ENCODE results near the gene GALNT14. TPM values are rescaled to one million over a fixed set of nuclear protein-coding genes. Genes with fewer than 3 reads are reported as not detected.

GALNT14 gene
- total and polyA plus RNA-seq, 10 of the 15 experiments (the other 5 are each of a cell fraction or from before 2014, with no cell fraction given): 3.7 to 17.8 (median 6.0) TPM

GRCh38 chr2:31079665-31080064 lies 58.6 kb downstream of the GALNT14 start:
- intact Hi-C loops (cut with micrococcal nuclease; ENCODE audit: unreplicated experiment): no loop called here
- ChIA-PET RAD21 (ENCODE audit: unreplicated experiment) (no interaction called here), CTCF (interaction anchor here (1.0 kb wide), 2 partner anchors 8 to 250 kb away, joined by 3 to 4 read pairs; no protein-coding TSS in a partner anchor), SMC1A (ENCODE audit: uncharacterized antibody, unreplicated experiment) (no interaction called here), POLR2A (no interaction called here)
- no peaks in the 10 kb centered on the region for H3K79me2 ChIP-seq (ENCODE audit: control insufficient read depth, insufficient read depth, low read length)
- in situ Hi-C loops (cut with MboI): no loop called here
- H4K20me1 ChIP-seq (ENCODE audit: control insufficient read depth, insufficient read depth): no peaks in the 10 kb centered on the region
- no peak overlapping the region for H3K4me3 ChIP-seq
- no peak overlapping the region for H3K4me2 ChIP-seq (ENCODE audit: control insufficient read depth, insufficient read depth)
- no peaks in the 10 kb centered on the region for H3K4me1 ChIP-seq (ENCODE audit: control insufficient read depth, insufficient read depth, low read length)
- WGBS (ENCODE audit: insufficient coverage, insufficient replicate concordance, low lambda C conversion rate, missing lambda C conversion rate): 23% methylated on average over 5 of the region's 5 CpGs
- no peaks in the 10 kb centered on the region for H3K9me3 ChIP-seq (replicated peaks; ENCODE audit: control insufficient read depth, insufficient read depth, low read length)
- no peaks in the 10 kb centered on the region for H3K36me3 ChIP-seq (ENCODE audit: control insufficient read depth in 2 of 2, insufficient read depth in 2 of 2, low read length in 1 of 2)
- no peak overlapping the region for H2AFZ ChIP-seq (ENCODE audit: control insufficient read depth, low read depth, low read length)
- H3K27ac ChIP-seq (ENCODE audit: control insufficient read depth, insufficient read depth): no peak overlapping the region
- BruUV-seq (replicated peaks): no TSS peak
- DNase-seq (ENCODE audit: low read depth, low spot score): no peak
- H3K27me3 ChIP-seq (replicated peaks in 1 of 2; ENCODE audit: control insufficient read depth in 2 of 2, insufficient read depth in 2 of 2, low read length in 1 of 2): no peaks in the 10 kb centered on the region
- FAIRE-seq: no peak
- TF ChIP-seq, protein P1, sequence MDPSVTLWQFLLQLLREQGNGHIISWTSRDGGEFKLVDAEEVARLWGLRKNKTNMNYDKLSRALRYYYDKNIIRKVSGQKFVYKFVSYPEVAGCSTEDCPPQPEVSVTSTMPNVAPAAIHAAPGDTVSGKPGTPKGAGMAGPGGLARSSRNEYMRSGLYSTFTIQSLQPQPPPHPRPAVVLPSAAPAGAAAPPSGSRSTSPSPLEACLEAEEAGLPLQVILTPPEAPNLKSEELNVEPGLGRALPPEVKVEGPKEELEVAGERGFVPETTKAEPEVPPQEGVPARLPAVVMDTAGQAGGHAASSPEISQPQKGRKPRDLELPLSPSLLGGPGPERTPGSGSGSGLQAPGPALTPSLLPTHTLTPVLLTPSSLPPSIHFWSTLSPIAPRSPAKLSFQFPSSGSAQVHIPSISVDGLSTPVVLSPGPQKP (IDR thresholded peaks at IDR 0.05; ENCODE audit: low read depth, low read length): no peak
- TF ChIP-seq CTCF (IDR thresholded peaks at IDR 0.05 in 2 of 3, conservative IDR thresholded peaks at IDR 0.05 in 1 of 3; ENCODE audit: control insufficient read depth in 2 of 3, extremely low read depth in 1 of 3, insufficient read depth in 1 of 3, low read depth in 3 of 3, low read length in 3 of 3) (peak in 2 of 3 experiments; percentile 8 to 18; a peak in 1 of 6 replicates), WRNIP1 (IDR thresholded peaks at IDR 0.05; ENCODE audit: borderline replicate concordance, low read depth, low read length) (no peak)
- no peak overlapping the region for H3K9ac ChIP-seq (ENCODE audit: control insufficient read depth, insufficient read depth, low read length)
- ATAC-seq: no peak
